GM12872 (cell line): Measurements from ENCODE around the gene FIS1.

Experiments
- CTCF ChIP-seq: IDR thresholded peaks from 3 replicates; pipeline ENCODE4 v1.5.1; 2011; ENCODE audit warnings: low read depth, mild to moderate bottlenecking, low read length, moderate library complexity; ENCODE audit not compliant: insufficient read depth

Gene FIS1

GRCh38 chr7:101207459-101207858 is 37.4 kb downstream of the FIS1 start:
- TF ChIP-seq CTCF: no peak

GRCh38 chr7:101206665-101207042 is 38.2 kb downstream of the FIS1 start:
- TF ChIP-seq CTCF: no peak

GRCh38 chr7:101205901-101206664 is 38.8 kb downstream of the FIS1 start:
- TF ChIP-seq CTCF: no peak

- TF ChIP-seq CTCF: no peak
Measured at GRCh38 chr7:101202603-101202918, 42.3 kb downstream of the FIS1 start.

DNA sequence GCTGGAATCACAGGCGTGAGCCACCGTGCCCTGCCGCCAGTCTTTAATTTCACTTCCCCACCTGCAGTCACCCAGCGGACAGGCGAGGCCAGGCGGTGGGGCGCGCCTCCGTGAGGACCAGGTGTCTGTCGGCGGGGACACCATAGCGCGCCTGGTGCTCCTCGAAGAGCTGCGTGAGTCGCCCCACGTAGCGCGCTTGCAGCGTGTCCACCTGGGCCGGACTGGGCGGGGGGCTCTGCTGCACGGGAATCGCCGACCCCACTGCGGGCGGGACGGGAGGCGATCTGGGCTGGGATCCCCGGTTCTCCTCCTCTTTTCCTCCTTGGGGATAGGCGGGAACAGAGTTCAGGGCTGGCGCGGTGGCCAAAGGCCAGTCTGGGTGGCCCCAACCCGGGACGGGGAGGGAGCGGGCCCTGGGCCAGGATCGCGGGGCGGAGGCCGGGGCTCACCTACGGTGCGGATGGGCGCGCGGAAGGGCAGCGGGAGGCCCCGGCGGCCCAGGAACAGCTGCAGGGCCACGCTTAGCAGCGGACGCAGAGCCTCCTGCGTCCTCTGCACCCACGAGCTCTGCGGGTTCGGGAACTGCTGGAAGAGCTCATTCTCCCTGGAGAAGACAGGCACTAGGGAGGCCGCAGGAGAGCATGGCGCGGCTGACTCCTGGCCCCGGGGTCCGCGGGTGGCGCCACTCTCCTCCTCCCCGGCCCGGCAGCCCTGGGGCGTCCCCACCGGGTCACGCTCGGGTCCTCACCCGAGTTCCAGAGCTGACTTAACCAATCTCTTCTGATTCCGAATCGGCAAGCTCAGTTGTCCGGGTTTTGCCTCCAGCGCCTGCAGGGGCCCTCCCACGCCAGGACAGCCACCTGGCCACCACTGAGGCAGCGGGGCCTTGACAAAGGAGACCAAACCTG is 42.9 kb downstream of the FIS1 start:
- TF ChIP-seq CTCF: no peak

GRCh38 chr7:101200862-101201599 is 43.9 kb downstream of the FIS1 start, which contains the start of gene MOGAT3:
MOGAT3 (minus strand) TSS chr7:101201036; CDS start chr7:101200854, 182 bp downstream.
- no peak for TF ChIP-seq CTCF

DNA sequence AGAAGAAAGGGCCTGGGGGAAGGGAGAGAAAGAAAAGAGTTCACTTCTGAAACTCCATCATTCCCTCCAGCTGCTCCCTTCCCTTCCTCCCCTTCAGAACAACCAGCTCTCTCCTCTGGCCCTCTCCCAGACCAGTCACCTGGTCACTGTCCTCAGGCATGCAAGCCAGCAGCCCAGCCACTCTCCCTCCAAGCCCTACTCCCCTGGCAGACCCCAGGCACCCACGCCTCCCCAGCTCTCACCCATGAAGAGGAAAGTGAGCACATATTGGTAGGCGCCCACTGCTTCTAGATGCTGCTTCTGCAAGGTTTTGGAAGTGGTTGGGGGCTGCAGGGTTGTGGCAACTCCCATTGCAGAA is 44.4 kb downstream of the FIS1 start:
- no peak for TF ChIP-seq CTCF
